Suppressor macrophage treated with lipopolysaccharide for 4 hours (primary cell): ENCODE data around the gene FKBP1A.
"Not testable (repeated sequence)": the region's sequence is repeated elsewhere in the genome, so short reads cannot be mapped to it uniquely, and the experiment has no call there.

Experiments
- DNase-seq: peaks from one replicate; pipeline ENCODE4 v3.0.0-alpha.2; 2020

Gene FKBP1A

DNA sequence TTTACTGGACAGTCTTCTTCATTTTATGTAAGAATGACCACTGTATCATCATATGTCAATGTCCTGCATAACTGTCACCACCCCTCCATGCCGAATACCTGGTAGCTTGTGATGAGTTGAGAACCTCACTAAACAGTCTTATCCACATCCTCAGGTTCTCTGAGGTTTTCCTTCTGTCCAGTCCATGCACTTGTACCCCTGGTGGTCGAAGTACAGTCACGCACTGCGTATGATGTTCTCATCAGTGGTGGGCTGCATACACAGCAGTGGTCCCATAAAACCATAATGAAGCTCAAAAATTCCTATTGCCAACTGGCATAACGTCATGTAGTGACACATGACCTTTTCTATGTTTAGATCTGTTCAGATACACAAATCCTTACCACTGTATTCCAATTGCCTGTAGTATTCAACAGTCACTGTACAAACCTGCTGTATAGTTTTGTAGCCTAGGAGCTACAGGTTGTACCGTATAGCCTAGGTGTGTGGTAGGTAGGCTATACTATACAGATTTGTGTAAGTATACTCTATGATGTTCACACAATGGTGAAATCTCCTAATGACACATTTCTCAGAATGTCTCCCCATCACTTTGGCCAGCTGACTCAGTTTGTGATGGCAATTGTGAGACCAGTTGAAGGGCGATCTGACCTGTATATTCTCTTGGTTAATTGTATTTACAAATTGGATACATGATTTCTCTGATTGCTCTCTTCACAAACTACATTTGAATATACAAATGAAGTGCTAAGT is 32.6 kb downstream of the FKBP1A start:
- no peak for DNase-seq

- DNase-seq, result no peak
Observed at GRCh38 chr20:1357921-1358671, 34.8 kb downstream of the FKBP1A start.

- DNase-seq, result no peak
Observed at GRCh38 chr20:1353956-1354355, 38.9 kb downstream of the FKBP1A start.

DNA sequence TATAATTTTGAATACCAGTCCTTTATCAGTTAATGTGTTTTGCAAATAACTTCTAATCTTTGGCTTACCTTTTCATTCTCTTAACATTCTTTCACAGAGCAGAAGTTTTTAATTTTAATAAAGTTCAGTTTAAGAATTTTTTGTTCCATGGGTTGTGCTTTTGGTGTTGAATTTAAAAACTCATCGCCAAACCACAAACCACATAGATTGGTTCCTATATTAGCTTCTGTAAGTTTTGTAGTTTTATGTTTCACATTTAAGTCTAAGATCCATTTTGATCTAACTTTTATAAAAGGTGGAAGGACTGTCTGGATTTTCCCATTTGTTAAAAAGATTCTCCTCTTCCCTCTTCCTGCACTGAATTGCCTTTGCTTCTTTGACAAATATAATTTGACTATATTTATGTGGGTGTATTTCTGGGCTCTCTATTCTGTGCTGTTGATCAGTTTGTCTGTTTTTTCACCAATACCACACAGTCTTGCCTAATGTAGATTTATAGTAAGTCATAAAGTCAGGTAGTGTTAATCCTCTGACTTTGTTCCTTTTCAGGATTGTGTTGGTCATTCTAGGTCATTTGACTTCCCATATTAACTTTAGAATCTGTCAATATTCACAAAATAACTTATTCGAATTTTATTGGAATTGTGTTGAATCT is 46.4 kb downstream of the FKBP1A start:
- no peak for DNase-seq

DNA sequence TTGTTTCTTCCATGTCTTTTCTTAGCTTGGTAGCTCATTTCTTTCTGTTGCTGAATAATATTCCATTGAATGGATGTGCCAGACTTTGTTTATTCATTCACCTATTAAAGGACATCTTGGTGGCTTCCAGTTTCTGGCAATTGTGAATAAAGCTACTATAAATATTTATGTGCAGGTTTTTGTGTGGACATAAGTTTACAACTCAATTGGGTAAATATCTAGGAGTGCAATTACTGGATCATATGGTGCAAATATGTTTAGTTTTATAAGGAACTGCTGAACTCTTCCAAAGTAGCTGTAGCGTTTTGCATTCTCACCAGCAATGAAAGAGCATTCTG is 47.1 kb downstream of the FKBP1A start:
- DNase-seq, result no peak

DNA sequence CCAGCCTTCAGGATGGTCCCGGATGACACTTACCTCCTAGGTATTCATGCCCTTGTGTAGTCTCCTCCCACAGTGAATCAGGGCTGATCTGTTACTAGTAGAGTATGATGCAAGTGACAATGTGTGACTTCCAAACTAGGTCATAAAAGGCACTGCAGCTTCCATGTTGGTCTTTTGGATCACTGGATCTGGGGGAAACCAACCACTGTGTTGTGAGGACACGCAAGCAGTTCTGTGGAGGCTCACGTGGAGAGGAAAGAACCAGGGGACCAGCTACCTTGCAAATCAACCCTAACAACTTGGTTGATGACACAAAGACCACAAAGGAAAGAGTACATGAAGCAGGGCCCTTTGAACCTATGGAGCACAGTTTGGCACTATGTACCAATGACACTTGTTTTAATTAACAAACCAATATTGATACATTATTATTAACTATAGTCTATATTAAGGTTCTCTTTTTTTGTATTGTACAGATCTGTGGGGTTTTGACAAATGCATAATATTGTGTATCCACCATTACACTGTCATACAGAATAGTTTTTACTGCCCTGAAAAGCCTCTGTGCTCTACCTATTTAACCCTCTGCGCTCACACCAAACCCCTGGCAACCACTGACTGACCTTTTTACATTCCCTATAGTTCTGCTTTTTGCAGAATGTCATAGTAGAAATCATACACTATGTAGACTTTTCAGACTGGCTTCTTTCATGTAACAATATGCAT is 47.7 kb downstream of the FKBP1A start:
- no peak for DNase-seq

DNA sequence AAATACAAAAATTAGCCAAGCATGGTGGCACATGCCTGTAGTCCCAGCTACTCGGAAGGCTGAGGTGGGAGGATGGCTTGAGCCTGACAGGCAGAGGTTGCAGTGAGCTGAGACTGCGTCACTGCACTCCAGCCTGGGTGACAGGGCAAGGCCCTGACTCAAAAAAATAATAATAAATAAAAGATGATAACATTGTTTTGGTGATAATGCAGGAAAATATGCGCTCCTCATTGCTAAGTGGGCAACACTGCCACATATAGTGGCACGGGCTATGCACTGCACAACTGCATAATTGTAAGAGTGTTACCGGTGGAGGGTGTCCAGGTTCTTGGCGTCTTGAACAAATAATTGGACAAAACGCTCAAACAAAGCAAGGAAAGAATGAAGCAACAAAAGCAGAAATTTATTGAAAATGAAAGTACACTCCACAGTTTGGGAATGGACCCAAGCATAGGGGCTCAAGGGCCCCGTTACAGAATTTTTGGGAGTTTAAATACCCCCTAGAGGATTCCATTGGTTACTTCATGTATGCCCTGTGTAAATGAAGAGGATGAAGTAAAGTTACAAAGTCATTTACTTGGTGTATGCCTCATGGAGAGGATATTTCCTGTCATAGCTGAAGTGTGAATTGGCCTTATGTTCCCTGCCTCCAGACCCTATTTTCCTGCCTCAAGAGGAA is 49.3 kb downstream of the FKBP1A start:
- DNase-seq, result not testable (repeated sequence)

- DNase-seq, result no peak
Observed at GRCh38 chr20:1341561-1342265, 51.1 kb downstream of the FKBP1A start.

GRCh38 chr20:1338801-1339200 is 54.1 kb downstream of the FKBP1A start:
- DNase-seq, result no peak

DNA sequence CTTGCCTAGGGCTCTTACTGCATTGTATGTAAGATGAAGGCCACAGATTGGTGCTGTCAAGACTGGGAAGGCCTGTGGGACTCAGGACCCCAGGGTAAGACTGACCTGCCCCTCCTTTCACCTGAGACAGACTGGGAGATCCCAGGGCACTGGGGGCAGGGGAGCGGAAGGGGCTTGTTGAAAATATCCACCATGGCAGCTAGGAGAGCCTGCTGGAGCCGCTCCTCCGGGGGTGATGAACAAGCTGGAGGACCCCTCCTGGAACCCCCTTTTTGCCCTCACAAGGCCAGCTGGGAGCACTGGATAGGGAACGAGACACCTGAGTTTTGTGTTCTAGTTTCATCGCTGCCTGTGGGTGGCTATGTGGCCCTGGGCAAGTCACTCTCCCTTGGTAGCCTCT is 54.8 kb downstream of the FKBP1A start:
- no peak for DNase-seq

- no peak for DNase-seq
Observed at GRCh38 chr20:1337441-1337840, 55.4 kb downstream of the FKBP1A start.

DNA sequence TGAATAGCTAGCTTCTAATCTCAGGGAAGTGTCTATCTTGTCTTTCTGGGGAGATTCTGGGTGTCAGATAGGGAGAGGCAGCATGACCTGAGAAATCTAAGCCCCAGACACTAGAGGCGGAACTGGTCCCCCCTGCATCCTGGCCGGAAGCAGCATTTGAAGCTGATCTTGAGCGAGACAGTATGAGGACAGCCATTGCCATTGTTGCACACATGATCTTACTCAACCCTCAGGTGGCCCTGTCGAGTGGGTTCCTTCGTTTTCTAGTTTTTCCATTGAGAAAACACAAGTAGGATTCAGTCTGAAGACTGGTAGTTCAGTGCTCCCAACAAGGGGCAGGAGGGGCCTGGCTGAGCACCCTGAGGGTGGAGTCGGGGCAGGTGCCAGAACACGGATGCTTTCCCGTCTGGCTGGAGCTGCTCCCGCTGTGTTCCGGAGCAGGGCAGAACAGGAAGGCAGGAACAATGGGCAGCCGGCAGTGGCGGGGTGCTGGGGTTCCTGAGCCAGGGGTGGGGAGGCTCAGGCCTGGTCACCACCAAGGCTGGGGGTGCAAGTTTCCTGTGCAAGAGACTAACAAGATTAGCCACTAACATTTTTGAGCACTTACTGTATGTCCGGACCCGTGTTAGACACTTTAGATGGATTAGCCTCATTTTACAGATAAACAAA is 56.0 kb downstream of the FKBP1A start:
- no peak for DNase-seq

DNA sequence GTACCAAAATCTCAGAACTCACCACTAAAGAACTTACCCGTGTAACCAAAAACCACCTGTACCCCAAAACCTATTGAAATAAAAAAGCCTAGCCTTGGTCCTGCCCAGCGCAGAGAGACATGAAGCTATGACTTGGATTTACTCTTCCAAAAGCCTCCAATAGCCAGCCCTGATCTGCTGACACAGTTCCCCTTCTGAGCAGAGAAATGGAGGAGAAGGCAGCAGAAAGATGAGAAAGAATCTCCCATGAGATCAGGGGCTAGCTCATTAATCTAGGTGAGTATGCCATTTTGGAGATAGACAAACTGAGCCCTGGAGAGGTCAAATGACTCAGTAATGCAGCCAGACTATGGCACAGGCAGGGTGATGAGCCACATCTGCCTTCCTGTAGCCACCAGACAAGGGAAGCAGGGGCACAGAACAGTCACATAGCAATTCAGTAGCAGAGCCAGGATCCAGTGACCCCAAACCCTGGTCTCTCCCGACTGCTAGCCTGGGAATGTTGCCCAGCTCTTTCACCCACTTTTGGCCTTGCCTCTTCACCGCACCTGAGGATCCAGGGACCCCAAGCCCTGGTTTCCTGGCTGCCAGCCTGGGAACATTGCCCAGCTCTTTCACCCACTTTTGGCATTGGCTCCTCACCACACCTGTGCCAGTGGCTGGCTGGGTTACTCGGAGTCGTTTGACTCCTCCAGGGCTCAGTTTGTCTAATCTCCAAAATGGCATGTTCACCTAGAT is 56.7 kb downstream of the FKBP1A start:
- no peak for DNase-seq

DNA sequence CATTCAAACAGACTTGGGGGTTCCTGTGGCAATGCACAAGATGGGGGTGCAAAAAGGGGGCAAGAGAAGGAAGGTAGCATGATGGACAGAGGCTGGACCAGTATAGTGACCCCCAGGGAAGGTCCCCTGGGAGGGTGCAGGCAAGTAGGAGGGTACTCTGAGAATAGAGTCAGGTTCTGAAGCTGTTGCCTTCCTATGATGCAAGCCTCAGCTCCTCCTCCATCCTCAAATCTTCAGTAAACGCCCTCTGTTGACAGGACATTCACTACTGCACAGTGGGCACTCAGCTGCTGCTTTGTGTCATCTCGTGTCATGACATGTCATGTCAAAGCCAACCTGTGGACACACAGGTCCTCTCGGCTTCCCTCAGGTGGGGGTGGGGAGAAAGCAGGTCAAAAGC is 58.1 kb downstream of the FKBP1A start:
- DNase-seq, result no peak

DNA sequence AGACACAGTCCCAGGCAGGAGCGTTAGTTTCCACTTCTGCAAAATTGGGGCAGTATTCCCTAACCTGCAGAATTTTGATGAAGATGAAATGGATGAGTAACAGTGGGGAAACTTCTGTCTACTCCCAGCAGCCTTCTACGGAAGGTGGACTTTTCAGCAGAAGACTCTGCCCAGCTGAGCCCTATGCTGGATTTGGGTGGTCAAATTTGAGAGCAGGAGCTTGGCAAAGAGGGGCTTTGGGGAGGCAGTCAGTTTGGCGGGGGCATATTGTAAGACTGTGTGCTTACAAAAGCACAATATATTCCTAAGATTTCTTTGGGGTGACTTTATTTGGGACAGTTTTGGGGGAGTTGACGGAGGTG is 58.5 kb downstream of the FKBP1A start:
- DNase-seq, result no peak

GRCh38 chr20:1333462-1334369 is 59.1 kb downstream of the FKBP1A start:
- no peak for DNase-seq

DNA sequence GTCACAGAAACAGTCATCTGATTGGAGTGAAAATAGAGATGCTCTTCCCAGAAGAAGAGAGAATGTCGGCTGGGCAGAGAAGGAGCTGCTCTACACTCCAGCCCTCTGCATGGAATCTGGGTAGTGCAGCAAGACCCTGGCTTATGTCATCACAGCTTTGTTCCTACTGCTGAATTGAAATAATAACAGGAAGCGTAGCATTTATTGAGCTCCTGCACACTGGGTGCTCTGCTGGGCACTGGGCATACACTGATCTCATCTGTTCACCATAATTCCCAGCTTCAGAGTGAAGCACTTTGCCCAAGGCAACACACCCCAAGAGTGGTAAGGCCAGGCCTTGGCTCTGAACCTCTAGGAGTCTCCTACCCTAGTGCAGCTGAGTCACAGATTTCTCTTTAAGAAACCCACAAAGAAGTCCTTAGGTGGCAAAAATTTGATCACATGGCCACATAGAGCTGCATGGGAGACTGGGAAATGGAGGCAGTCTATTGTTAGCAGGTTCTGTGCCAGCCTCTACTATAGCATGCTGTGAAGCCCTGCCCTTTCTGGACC is 60.0 kb downstream of the FKBP1A start:
- peak; percentile 15 for DNase-seq

GRCh38 chr20:1331801-1332453 is 60.9 kb downstream of the FKBP1A start:
- DNase-seq, result no peak

- DNase-seq, result no peak
Observed at GRCh38 chr20:1331101-1331500, 61.8 kb downstream of the FKBP1A start.
